HCT116 (cell line): ENCODE results near the gene GBX1. TPM values are rescaled to one million over a fixed set of nuclear protein-coding genes. Genes with fewer than 3 reads are reported as not detected.

ENCODE experiments used
- ATAC-seq: fragments of 200-7000 bp; cut with Tn5 transposase; 2 replicates; pipeline ENCODE4 v1.9.1; 2020; ENCODE audit warnings: mild to moderate bottlenecking, moderate library complexity
- BruUV-seq: library from RNA; stranded (reverse); fragments of 400-500 nt; replicated peaks from 2 replicates; lab custom pipeline; 2021; lab: Mats Ljungman, UMichigan
- CTCF ChIA-PET: fragments of 300-600 bp; sonication (Branson Sonifier 250); formaldehyde crosslinking; loops from one replicate; lab custom pipeline; 2021; ENCODE audit warnings: antibody characterized with exemption; lab: Charles Lee
- POLR2A ChIA-PET: fragments of 300-600, 350-600 bp; sonication (Branson Sonifier 250); formaldehyde crosslinking; loops from one replicate; lab custom pipeline; 2021; ENCODE audit warnings: antibody characterized with exemption; lab: Charles Lee
- RAD21 ChIA-PET, 2 experiments: fragments of 300-600 bp; sonication (Branson Sonifier 250); formaldehyde crosslinking; loops; one replicate each; lab custom pipeline; 2023; ENCODE audit warnings: low total read pairs in 2 of 2; ENCODE audit not compliant: uncharacterized antibody in 2 of 2, unreplicated experiment in 2 of 2, low non-redundant PET in 1 of 2; lab: Charles Lee
- DNase-seq: peaks from one replicate; pipeline ENCODE4 v3.0.0-alpha.2; 2010; ENCODE audit warnings: low read depth, low spot score
- H2AFZ ChIP-seq: fragments of 200-600 bp; shearing (Covaris generic), sonication (generic); 2 replicates; pipeline ENCODE4 v1.6.1; 2017; ENCODE audit warnings: low read depth, mixed run types, mixed read lengths, antibody characterized with exemption, low read length; ENCODE audit not compliant: poor library complexity, severe bottlenecking
- H3K27ac ChIP-seq: 2 replicates; pipeline ENCODE4 v1.5.1; 2012; ENCODE audit warnings: low read depth, low read length
- H3K27me3 ChIP-seq: fragments of 200-600 bp; sonication (generic); 2 replicates; pipeline ENCODE4 v1.6.1; 2016; ENCODE audit warnings: mixed run types, low read length, mixed read lengths; ENCODE audit not compliant: insufficient read depth
- H3K36me3 ChIP-seq, 2 experiments: fragments of 200-500 bp in 1 of 2; fragments of 200-600 bp in 1 of 2; sonication (Bioruptor generic) in 1 of 2; sonication (generic) in 1 of 2; 2 replicates each; pipeline versions ENCODE4 v1.5.1 to v1.6.1; 2014 to 2016; ENCODE audit warnings: low read length in 2 of 2, inconsistent platforms in 1 of 2, mixed read lengths in 1 of 2, mixed run types in 1 of 2; ENCODE audit not compliant: insufficient read depth in 2 of 2, control insufficient read depth in 1 of 2
- H3K4me1 ChIP-seq, 2 experiments: fragments of 200-600 bp in 1 of 2; sonication (generic) in 1 of 2; 2 replicates each; pipeline versions ENCODE4 v1.5.1 to v1.6.1; 2012 to 2017; ENCODE audit warnings: low read length in 2 of 2, inconsistent platforms in 1 of 2, mild to moderate bottlenecking in 1 of 2, mixed read lengths in 1 of 2, mixed run types in 1 of 2, moderate library complexity in 1 of 2; ENCODE audit not compliant: insufficient read depth in 2 of 2, control insufficient read depth in 1 of 2
- H3K4me2 ChIP-seq: fragments of 200-600 bp; sonication (generic); 2 replicates; pipeline ENCODE4 v1.6.1; 2017; ENCODE audit warnings: mixed run types, low read length, mixed read lengths
- H3K4me3 ChIP-seq, 2 experiments: fragments of 200-600 bp in 1 of 2; sonication (generic) in 1 of 2; replicated peaks in 1 of 2; 2 replicates each; pipeline ENCODE4 v1.5.1; 2011 to 2016; ENCODE audit warnings: low read length in 2 of 2, control low read depth in 1 of 2, low read depth in 1 of 2, mild to moderate bottlenecking in 1 of 2, mixed read lengths in 1 of 2, mixed run types in 1 of 2
- H3K79me2 ChIP-seq: fragments of 200-600 bp; sonication (generic); 2 replicates; pipeline ENCODE4 v1.6.1; 2017; ENCODE audit warnings: mild to moderate bottlenecking, mixed run types, low read length, moderate library complexity, mixed read lengths; ENCODE audit not compliant: insufficient read depth
- H3K9ac ChIP-seq: fragments of 200-600 bp; sonication (generic); 2 replicates; pipeline ENCODE4 v1.6.1; 2016; ENCODE audit warnings: low read length, mixed read lengths
- H3K9me2 ChIP-seq: fragments of 200-600 bp; sonication (generic), shearing (Covaris generic); 2 replicates; pipeline ENCODE4 v1.6.1; 2017; ENCODE audit warnings: mixed run types, mild to moderate bottlenecking, moderate library complexity; ENCODE audit not compliant: insufficient read depth
- H3K9me3 ChIP-seq, 2 experiments: fragments of 200-500 bp in 1 of 2; fragments of 200-600 bp in 1 of 2; sonication (Bioruptor generic) in 1 of 2; sonication (generic) in 1 of 2; 2 replicates each; pipeline ENCODE4 v1.6.1; 2014 to 2017; ENCODE audit warnings: low read length in 2 of 2, mixed read lengths in 2 of 2, inconsistent platforms in 1 of 2, low read depth in 1 of 2, mild to moderate bottlenecking in 1 of 2, mixed run types in 1 of 2, moderate library complexity in 1 of 2; ENCODE audit not compliant: control insufficient read depth in 1 of 2, insufficient read depth in 1 of 2
- H4K20me1 ChIP-seq: fragments of 200-600 bp; sonication (generic), shearing (Covaris generic); 2 replicates; pipeline ENCODE4 v1.6.1; 2017; ENCODE audit warnings: mixed run types, mild to moderate bottlenecking, moderate library complexity; ENCODE audit not compliant: insufficient read depth
- ATF3 ChIP-seq: IDR thresholded peaks from 2 replicates; pipeline ENCODE4 v1.6.1; 2012
- CEBPB ChIP-seq: IDR thresholded peaks from 2 replicates; pipeline ENCODE4 v1.6.1; 2012; ENCODE audit warnings: low read depth
- EZH2 ChIP-seq: fragments of 200-600 bp; sonication (generic); IDR thresholded peaks from 2 replicates; pipeline ENCODE4 v1.6.1; 2017; ENCODE audit warnings: antibody characterized with exemption, mixed run types
- EZH2phosphoT487 ChIP-seq: fragments of 200-600 bp; IDR thresholded peaks from 2 replicates; pipeline ENCODE4 v1.6.1; 2018; ENCODE audit warnings: antibody characterized with exemption, borderline replicate concordance
- JUND ChIP-seq: IDR thresholded peaks from 2 replicates; pipeline ENCODE4 v1.6.1; 2012
- POLR2A ChIP-seq: IDR thresholded peaks from 2 replicates; pipeline ENCODE4 v1.7.0; 2011; ENCODE audit warnings: borderline replicate concordance; ENCODE audit not compliant: insufficient read depth, insufficient read length; ENCODE audit errors: extremely low read depth
- RAD21 ChIP-seq: IDR thresholded peaks from 2 replicates; pipeline ENCODE4 v1.6.1; 2012; ENCODE audit warnings: low read depth, mild to moderate bottlenecking
- SIN3A ChIP-seq: IDR thresholded peaks from 2 replicates; pipeline ENCODE4 v1.6.1; 2012; ENCODE audit warnings: low read depth
- SP1 ChIP-seq: IDR thresholded peaks from 2 replicates; pipeline ENCODE4 v1.6.1; 2012; ENCODE audit warnings: low read depth
- intact Hi-C: fragments of 100-400 bp; cut with micrococcal nuclease; formaldehyde crosslinking; loops from 2 replicates; pipeline ENCODE4 v1.10.0; 2022
- total RNA-seq: library from RNA; stranded (reverse); gene quantifications from one replicate; pipeline ENCODE4 v1.2.1, GENCODE V29; 2021; ENCODE audit not compliant: unreplicated experiment
- TF ChIP-seq, protein P1 (sequence below): IDR thresholded peaks from 2 replicates; pipeline ENCODE4 v1.6.1; 2012; ENCODE audit warnings: low read depth

The GBX1 gene
- total RNA-seq, 1 experiment from 2014 or later, result 0.86 TPM

- ChIA-PET CTCF (no interaction called here), RAD21 (no interaction called here), POLR2A (no interaction called here)
- TF ChIP-seq SP1 (no peak), SIN3A (no peak), EZH2phosphoT487 (no peak), CEBPB (no peak), RAD21 (no peak), JUND (no peak), POLR2A (no peak), EZH2 (no peak), ATF3 (no peak)
- TF ChIP-seq, protein P1, sequence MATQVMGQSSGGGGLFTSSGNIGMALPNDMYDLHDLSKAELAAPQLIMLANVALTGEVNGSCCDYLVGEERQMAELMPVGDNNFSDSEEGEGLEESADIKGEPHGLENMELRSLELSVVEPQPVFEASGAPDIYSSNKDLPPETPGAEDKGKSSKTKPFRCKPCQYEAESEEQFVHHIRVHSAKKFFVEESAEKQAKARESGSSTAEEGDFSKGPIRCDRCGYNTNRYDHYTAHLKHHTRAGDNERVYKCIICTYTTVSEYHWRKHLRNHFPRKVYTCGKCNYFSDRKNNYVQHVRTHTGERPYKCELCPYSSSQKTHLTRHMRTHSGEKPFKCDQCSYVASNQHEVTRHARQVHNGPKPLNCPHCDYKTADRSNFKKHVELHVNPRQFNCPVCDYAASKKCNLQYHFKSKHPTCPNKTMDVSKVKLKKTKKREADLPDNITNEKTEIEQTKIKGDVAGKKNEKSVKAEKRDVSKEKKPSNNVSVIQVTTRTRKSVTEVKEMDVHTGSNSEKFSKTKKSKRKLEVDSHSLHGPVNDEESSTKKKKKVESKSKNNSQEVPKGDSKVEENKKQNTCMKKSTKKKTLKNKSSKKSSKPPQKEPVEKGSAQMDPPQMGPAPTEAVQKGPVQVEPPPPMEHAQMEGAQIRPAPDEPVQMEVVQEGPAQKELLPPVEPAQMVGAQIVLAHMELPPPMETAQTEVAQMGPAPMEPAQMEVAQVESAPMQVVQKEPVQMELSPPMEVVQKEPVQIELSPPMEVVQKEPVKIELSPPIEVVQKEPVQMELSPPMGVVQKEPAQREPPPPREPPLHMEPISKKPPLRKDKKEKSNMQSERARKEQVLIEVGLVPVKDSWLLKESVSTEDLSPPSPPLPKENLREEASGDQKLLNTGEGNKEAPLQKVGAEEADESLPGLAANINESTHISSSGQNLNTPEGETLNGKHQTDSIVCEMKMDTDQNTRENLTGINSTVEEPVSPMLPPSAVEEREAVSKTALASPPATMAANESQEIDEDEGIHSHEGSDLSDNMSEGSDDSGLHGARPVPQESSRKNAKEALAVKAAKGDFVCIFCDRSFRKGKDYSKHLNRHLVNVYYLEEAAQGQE, result no peak
- Histone ChIP-seq H3K79me2 (no peaks in the 10 kb centered on the region), H2AFZ (no peak overlapping the region), H3K4me2 (no peak overlapping the region), H3K4me1 (no peaks in the 10 kb centered on the region), H4K20me1 (no peaks in the 10 kb centered on the region), H3K27ac (no peak overlapping the region), H3K36me3 (peaks cover 38 to 57% of the 10 kb centered on the region in 2 experiments; a peak in 3 of 4 replicates), H3K4me3 (no peak overlapping the region), H3K9ac (no peak overlapping the region), H3K27me3 (no peaks in the 10 kb centered on the region), H3K9me2 (no peaks in the 10 kb centered on the region), H3K9me3 (no peaks in the 10 kb centered on the region)
- intact Hi-C loops, result no loop called here
- BruUV-seq, result no TSS peak
- no peak for ATAC-seq
- no peak for DNase-seq
Observed at GRCh38 chr7:151215396-151215795, 47.9 kb upstream of the GBX1 start.
